ENCODE measurements around the gene PPP2CA. TPM values are rescaled to one million over a fixed set of nuclear protein-coding genes. Genes with fewer than 3 reads are reported as not detected.
"Not testable (repeated sequence)": the region's sequence is repeated elsewhere in the genome, so short reads cannot be mapped to it uniquely, and the experiment has no call there.

Gene PPP2CA
- total RNA-seq (2014; rRNA removed; shearing (Covaris generic)) = 179 and 250 TPM in 2 replicates

DNA sequence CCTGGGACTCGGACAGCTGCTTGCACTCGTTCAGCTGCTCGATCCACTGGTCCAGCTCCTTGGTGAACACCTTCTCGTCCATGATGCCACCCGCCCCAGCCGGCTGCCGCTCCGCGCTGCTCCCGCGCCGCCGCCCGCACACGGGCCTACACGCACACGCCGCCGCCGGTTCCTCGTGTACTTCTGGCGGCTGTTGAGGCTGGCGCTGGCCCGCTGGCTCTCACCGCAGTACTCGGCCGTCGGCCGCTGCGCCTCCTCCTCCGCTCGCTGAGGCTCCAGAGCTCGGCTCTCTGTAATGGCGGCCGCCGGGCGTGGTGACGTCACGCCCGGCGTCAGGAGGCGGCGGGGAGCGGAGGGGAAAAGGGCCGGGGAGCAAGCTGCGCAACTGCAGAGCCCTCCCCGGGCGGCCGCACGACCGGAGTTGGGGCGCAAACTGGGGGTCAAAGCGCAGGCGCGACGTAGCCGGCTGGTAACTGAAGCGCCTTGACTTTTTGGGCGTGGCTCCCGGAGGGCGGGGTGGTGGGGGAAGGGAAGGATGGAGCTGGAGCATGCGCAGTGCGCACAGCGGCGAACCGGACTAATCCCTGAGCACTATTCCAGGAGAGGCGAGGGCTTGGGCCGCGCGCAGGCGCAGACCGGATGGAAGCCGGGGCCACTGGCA is at the start of gene PPP2CA:
PPP2CA (minus strand) TSS at position 294 of the 661 bp plus-strand sequence; CDS start at position 82, 212 bp downstream.
- DNase-seq (ENCODE audit: low spot score) = peak; percentile 98

DNA sequence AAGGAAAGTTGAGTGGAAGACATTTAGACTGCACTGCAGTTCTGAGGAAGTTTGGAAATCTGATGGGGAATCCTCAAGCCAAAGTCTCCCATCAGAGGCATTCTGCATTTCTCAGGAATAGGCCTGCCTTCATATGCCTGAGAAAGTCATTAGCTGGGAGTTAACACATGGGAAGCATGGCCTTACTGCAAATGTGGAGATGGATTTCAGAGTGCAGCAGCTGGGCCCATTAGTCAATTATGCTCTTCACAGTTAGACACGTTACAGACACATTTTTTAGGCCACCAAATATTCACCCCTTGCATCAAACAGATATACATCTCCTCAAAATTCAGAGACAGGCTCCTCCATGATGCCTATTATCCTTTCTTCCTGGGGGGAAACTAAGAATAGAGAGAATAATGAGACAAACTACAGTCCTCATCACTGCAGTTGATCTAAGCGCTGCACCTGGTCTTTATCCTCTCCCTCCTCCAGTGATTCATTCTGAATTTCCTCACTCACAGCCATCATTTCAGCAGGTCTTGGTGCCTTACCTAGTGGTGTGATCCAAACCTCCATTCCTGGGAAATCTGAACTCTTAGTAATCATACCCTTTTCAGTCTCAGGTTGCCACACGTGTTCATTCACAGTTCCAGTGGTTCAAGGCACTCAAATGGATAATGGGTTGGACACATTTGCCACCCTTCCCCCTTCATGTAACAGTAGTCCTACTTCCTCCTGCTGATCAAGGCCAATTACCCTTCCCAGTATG is 47.9 kb upstream of the PPP2CA start:
- no peak for DNase-seq (ENCODE audit: low spot score)

DNA sequence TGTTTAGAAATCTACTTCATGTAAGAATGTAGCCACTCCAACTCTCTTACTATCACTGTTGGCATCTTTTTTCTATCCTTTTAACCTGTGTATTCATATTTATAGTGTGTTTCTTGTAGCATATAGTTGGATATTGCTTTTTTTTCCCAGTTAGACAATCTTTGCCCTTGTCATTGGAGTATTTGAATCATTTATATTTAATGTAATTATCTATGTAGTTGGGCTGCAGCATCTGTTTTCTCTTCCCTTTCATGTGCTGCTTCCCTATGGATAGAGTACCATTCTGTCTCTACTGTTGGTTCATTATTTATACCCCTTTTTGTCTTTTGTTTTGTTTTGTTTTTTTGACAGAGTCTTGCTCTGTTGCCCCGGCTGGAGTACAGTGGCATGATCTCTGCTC is 45.2 kb upstream of the PPP2CA start:
- no peak for DNase-seq (ENCODE audit: low spot score)

DNA sequence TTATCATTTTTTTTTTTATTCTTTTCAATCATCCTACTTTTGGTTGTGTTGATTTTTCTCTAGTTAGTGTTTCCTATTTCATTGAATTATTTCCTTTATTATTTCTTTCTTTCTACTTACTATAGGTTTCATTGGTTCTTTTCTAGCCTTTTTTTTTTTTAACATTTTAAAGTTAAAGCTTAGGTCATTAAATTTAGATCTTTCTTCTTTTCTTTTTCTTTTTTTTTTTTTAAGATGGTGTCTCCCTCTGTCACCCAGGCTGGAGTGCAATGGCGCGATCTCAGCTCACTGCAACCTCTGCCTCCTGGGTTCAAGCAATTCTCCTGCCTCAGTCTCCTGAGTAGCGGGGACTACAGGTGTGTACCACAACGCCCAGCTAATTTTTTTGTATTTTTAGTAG is 43.0 kb upstream of the PPP2CA start:
- DNase-seq (ENCODE audit: low spot score) = no peak

DNA sequence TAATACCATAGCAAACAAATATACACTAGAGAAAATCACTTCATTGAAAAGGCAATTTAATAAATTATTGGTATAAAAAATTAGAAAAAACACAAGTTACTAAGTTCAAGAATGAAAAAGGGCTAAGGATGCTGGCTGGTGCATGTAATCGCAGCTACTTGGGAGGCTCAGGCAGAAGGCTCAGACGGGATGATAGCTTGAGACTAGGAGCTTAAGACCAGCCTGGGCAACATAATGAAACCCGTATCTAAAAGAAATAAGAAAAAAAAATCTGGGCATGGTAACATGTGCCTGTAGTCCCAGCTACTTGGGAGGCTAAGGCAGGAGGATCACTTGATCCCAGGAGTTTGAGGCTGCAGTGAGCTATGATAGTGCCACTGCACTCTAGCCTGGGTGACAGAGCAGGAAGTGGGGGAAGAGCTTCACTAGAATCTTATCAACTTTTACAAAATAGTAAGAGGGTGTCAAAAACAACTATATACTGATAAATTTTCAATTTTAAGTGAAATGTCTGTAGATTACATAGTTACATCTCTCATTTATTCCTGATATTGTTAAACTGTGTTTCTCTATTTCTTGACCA is 42.2 kb upstream of the PPP2CA start:
- no peak for DNase-seq (ENCODE audit: low spot score)

DNA sequence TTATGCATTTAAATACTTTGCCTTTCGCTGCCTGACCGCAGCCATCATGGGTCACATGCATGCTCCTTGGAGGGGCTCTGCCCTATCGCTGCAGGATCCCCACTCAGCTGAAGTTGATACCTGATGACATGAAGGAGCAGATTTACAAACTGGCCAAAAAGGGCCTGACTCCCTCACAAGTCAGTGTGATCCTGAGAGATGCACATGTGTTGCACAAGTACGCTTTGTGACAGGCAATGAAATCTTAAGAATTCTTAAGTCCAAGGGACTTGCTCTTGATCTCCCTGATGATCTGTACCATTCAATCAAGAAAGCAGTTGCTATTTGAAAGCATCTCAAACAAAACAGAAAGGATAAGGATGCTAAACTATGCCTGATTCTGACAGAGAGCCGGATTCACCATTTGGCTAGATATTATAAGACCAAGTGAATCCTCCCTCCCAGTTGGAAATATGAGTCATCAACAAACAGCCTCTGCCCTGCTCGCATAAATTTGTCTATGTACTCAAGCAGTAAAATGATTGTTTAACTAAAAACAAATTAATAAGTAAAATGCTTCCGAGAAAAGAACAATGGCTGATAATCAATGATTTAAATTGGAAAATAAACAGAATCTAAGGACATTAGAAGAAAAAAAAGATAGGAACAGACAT is 41.6 kb upstream of the PPP2CA start:
- DNase-seq (ENCODE audit: low spot score) = no peak

DNA sequence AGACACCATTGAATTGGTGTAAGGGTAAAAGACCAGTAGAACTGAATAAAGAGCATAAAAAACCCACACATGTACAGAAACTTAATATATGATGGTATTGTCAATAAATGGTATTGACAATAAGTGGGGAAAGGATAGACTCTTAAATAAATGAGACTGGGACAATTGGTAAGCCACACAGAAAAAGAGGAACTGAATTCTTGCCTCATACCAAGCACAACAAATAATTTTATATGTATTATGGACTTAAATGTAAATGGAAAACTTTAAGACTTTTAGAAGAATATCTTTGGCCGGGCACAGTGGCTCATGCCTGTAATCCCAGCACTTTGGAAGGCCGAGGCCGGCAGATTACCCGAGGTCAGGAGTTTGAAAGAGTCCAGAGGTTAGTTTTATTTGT is 37.9 kb upstream of the PPP2CA start:
- no peak for DNase-seq (ENCODE audit: low spot score)

DNA sequence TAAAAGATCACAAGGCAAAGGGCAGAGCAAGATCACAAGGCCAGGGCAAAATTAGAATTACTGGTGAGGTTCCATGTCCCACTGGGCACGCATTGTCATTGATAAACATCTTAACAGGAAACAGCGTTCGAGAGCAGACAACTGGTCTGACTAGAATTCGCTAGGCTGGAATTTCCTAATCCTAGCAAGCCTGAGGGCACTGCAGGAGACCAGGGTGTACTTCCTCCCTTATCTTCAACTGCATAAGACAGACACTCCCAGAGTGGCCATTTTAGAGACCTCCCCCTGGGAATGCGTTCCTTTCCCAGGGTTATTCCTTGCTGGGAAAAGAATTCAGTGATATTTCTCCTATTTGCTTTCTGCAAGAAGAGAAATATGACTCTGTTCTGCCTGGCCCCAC is 36.8 kb upstream of the PPP2CA start:
- not testable (repeated sequence) for DNase-seq (ENCODE audit: low spot score)

DNA sequence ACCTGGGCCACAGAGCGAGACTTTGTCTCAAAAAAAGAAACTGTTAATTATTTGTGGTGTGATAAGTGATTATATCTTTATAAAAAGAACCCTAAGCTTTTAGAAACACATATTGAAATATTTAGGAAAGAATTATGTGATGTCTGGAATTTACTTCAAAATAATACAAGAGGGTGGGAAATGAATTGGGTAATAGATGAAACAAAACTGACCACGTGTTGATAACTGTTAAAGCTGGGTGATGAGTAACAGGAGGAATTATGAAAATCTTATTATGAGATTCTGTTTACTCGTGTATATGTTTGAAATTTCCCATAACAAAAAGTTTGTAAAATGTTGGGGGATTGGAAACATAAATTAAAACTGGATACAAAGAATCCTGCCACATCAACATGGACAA is 33.0 kb upstream of the PPP2CA start:
- DNase-seq (ENCODE audit: low spot score) = no peak

DNA sequence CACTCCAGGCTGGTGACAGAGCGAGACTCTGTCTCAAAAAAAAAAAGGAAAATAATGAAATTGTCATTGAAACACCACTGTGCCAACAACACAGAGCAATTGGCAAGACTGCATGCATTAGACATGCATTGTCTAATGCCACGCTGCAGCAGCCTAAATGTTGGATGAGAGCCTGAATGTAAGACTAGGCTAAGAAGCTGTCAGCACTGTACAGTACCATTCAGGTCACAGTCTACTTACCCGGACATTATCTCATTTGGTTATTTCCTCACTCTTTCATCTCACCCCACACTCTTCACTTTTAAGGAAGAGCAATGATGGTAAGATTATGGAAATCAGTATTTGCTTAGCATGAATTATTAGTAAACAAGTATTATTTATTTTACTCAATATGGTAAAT is 31.3 kb upstream of the PPP2CA start:
- no peak for DNase-seq (ENCODE audit: low spot score)

DNA sequence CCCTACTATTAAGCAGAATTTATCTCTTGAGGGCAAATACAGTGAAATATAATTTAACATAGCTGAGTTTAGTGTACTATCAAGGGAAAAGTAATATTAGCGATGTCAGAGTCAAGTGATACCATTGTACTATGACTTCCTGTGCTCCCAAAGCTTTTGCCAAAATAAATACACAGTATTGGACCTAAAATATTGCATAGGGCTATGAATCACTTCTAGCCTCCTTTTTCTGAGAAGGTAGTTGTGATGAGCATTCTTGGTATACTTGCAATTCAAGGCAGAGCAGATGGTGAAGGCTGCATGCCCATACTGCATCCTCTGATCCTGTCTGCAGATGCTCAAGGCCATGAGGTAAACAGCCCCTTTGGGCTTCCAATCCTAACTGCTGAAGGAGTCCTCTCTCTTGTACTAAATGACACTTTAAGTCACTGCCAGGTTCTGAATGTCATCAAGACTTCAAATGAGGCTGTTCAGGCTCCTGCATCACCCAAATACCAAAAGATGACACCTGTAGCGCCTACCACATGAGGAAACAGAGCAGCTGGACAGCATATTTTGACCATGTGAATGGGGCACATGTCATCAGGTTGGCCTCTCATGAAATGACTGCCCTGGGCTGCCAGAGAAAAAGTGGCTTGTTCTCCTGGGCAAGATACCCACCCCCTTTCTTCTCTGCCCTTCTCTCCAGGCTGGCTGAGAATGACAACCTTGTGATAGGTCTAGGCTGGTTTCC is 29.7 kb upstream of the PPP2CA start:
- no peak for DNase-seq (ENCODE audit: low spot score)

DNA sequence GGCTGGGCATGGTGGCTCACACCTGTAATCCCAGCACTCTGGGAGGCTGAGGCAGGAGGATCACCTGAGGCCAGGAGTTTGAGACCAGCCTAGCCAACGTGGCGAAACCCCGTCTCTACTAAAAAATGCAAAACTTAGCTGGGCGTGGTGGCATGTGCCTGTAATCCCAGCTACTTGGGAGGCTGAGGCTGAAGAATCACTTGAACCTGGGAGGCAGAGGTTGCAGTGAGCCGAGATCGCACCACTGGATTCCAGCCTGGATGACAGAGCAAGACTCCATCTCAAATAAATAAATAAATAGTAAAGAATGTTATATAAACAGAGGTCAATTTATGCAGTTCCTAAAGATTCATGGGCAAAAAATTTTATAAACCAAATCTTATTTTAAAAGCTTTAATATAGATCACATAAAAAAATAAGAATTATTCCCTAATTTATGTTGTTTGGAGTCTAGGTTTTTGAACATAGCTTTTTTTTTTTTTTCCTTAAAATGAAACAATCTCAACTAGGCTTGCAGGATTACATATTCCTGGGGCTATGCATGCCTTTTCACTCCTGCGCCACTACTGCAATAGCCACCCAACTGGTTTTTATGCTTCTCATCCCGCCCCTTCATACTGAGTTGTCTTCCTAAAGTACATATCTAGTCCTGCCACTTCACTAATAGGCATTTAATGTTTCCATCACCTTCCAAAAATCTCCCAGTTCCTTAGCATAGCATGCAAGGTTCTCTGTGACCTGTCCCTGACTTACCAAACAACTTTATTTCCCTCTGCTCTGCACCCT is 27.7 kb upstream of the PPP2CA start:
- not testable (repeated sequence) for DNase-seq (ENCODE audit: low spot score)

DNA sequence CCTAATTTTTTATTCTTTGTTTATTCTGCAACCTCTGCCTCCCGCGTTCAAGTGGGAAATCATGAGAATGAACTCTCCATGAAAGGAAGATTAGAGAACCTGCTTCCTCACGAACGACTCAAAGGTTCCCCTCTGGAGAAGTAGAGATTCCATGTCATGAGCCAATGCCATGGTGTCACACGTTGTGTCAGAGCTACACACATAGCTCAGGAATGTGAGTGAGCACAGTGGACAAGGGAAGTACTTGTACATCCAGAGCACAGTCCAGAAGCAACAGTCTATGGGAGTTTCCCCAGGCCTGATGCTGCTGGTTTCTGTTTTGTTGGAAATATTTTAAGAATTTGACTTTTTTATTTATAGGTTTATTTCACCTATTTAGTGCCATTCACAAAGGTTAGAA is 26.8 kb upstream of the PPP2CA start:
- DNase-seq (ENCODE audit: low spot score) = peak; percentile 82

DNA sequence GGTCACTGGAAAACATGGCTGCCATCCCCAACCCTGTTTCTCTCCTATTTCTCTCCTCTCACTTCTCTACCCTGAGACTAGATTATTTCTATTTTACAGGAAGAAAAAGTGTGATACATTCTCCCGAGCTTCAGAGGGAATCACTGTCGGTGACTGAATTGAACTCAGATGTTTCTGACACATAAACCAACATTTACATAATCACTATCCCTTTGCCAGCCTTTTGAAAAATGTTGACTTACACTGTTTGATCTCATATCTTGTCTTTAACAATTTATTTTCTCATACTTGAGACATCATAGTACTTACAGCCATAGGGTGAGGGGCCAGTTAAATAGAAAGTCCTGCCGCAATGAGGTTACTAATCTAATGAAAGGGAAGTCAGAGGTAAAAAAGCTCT is 25.1 kb upstream of the PPP2CA start:
- DNase-seq (ENCODE audit: low spot score) = no peak

DNA sequence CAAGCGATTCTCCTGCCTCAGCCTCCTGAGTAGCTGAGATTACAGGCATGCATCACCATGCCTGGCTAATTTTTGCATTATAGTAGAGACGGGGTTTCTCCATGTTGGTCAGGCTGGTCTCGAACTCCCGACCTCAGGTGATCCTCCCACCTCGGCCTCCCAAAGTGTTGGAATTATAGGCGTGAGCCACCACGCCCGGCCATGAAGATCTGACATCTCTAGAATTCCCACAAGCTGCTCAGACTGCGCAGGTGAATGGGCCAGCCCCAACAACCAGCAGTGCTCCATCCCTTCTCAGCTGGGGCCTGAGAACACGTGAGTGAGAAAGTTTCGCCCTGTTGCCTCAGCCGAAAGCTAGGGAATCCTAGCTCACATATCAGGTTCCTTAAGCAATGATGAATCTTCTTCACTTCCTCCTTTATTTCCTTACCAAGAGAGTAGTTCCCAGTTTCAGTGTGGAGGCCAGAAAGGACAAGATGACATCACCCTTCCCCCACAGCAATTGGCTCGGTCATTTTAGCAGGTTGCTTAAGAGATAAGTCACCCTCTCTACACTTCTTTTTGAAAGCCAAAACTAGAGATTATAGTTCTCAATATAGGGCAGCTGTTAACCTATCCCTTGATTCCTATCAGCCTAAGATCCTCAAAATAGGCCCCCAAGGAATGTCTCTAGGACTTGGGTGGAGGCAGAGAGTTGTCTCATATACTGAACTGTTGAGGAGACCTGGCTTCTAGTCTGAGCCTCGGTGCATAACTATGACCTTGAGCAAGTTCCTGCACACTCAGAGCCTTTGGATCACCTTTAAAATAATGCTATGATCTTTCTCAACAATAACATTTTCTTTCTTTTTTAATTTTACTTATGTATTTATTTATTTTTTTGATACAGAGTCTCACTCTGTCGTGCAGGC is 23.9 kb upstream of the PPP2CA start:
- DNase-seq (ENCODE audit: low spot score) = no peak

DNA sequence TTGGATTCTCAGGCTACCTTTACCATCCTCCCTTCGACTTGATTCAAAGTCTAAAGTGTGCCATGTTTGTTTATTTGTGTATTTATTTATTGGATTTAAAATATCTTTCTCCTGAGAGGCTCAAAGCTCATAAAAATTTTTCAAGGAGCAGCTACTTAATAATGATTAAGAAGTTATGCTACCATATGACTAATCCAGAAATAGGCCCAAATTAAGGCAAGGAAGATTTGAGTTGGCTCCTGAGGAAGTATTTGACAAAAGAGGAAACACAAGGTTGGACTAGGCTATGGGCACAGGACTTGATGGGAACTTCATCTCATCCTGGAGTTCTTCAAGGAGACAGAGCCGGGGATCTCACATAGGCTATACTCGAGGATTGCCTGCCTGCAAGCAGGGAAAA is 22.4 kb upstream of the PPP2CA start:
- DNase-seq (ENCODE audit: low spot score) = no peak

DNA sequence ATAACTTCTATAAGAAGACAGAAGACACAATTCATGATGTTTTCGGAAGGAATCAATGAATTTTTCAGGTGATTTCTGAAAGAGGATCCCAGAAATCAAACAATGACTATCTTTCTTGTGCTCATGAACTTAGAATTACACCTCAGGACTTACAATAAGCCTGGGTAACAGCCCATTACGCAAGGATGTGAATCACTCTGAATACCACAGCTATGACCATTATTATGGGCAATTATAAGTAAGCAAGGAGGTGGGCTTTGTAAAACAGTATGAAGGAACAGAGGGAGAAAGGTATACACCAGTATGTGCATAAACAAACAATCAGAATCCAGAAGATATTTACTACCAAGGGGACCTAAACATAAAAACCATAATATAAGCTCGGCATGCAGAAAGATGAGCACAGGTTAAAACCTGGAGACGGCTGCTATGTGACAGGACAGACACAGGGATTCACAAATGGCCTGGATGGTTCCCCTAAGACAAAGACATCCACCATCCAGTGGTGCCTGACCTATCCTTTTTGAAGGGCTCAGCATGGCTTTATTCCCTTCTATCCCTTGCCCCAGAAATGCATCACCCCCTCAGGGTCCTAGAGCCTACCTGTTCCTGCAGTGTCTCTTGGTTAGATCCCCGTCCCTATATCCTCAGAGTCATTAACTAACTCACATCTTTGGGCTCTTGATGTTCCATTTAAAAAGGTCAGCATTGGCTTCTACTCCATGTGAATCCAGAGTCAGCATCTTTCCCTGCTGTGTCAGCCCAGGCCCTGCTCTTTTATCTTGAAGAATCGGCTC is 21.8 kb upstream of the PPP2CA start:
- DNase-seq (ENCODE audit: low spot score) = peak; percentile 84

DNA sequence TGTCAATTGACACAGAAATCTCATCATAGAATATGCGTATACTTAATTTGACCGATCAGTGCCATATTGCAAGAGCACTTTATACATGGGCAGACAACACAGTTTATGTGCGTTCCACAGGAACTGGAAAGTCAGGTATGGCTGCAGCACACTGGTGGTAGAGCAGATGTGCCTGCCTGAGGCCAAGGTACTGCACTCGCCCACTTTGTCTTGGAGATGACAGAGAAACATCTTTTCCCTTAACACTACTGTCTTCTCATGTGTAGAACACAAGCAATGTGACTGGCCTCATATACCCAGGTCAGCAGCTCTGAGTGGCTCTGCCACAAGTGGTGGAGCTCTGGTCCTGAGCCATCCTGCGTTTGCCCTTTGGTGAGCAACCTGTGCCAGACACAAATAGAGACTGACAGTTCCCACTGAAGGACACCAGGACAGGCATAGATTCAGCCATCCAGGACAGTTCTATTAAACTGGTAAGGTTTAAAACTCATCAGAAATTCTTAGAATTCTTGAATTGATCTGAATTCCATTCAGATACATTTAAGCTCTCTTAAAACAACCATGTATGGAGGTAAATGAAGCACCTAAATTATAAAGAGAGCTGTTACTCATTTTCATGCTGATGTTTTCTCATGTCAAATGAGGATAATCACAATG is 21.0 kb upstream of the PPP2CA start:
- DNase-seq (ENCODE audit: low spot score) = no peak

DNA sequence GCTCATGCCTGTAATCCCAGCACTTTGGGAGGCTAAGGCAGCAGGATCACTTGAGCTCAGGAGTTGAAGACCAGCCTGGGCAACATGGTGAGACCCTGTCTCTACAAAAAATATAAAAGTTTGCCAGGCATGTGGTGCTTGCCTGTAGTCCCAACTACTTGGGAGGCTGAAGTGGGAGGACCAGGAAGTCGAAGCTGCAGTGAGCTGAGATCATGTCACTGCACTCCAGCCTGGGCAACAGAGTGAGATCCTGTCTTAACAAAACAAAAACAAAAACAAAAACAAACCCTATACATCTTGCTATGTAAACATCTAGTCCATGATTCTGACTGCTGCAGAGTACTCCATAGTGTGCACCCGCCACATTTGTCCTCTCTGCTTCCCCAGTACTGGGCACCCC is 19.8 kb upstream of the PPP2CA start:
- DNase-seq (ENCODE audit: low spot score) = no peak
